Heart left ventricle (tissue), 13 donors: Measurements from ENCODE around the gene C5orf52.

Source experiments
- CTCF ChIP-seq, 12 donors: fragments of 200-600 bp; sonication (generic) in 4 of 12; IDR thresholded peaks; one replicate each; pipeline versions ENCODE4 v1.5.0 to v1.8.0; 2018 to 2022; ENCODE audit warnings: antibody characterized with exemption in 12 of 12, mild to moderate bottlenecking in 5 of 12
- POLR2A ChIP-seq, 2 donors: fragments of 450-650 bp; IDR thresholded peaks; one replicate each; pipeline ENCODE4 v1.6.1; 2017; ENCODE audit warnings: antibody characterized with exemption in 2 of 2, mild to moderate bottlenecking in 2 of 2, moderate library complexity in 2 of 2
- donor health status: ischemic (EF 13 %, LVEDD 7.1; RV severe dilation, severe dysfunction).
- donor health status: DM: no; HTN: yes; CAD: no.
- donor health status: DM: no; HTN: no; CAD: no.
- donor health status: ischemic (EF 25% LVEDD 6.9; RV normal size, moderate dysfunction).
- donor health status: ischemic (EF 25% LVEDD 5.7; RV mildly dilated, moderate dysfunction).
- donor health status: ischemic (EF 35%, LVEDD 5.7; RV mildly dilated, moderate dysfunction).
- donor health status: nonischemic (EF 11% LVEDD 7.7; RV severe dilation, severe dysfunction).
- donor health status: DM: yes; HTN: yes; CAD: no.
- donor health status: PGD.
- donor health status: ischemic (EF 29% LVEDD 5.4; RV normal size, mild dysfunction).
- donor health status: nonischemic (EF 23%, LVEDD 6.1; RV moderate dilation, normal function).

GRCh38 chr5:157679801-157680200 is 8.5 kb downstream of the C5orf52 start:
- TF ChIP-seq CTCF (IDR thresholded peaks at IDR 0.05) (no peak), POLR2A (IDR thresholded peaks at IDR 0.05) (no peak)
